ENCODE data around the gene C16orf54. TPM values are rescaled to one million over a fixed set of nuclear protein-coding genes. Genes with fewer than 3 reads are reported as not detected.
"Not testable (repeated sequence)": the region's sequence is repeated elsewhere in the genome, so short reads cannot be mapped to it uniquely, and the experiment has no call there.

C16orf54 gene
- total RNA-seq, 1 experiment from 2014 or later = 0.15 TPM

DNA sequence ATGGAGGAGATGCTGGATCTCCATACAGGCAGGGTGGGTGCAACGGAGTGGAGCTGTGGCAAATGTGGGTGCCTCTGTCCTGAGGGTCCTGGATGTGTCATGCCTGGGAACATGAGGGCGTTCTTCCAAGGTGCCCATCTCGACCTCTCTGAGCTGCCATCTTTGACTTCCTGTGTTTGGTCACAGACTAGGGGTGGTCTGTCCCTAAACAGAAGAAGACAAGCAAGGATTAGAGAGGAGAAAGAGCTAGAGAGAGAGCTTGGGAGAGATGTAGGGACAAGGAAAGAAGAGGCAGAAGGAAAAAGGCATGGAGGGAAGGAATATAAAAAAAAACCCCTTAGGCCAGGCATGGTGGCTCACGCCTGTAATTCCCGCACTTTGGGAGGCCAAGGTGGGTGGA lies 28.9 kb upstream of the C16orf54 start:
- ChIA-PET POLR2A (interaction anchor here (0.7 kb wide), 1 partner anchor 15 kb away, joined by 4 read pairs; no protein-coding TSS in a partner anchor), RAD21 (ENCODE audit: low non-redundant PET in 1 of 2, low total read pairs in 2 of 2, uncharacterized antibody in 2 of 2, unreplicated experiment in 2 of 2) (no interaction called here), CTCF (interaction anchor here (1.8 kb wide), 1 partner anchor 15 kb away, joined by 5 read pairs; the partner anchor contains the start of gene KIF22)
- Histone ChIP-seq H3K9me2 (ENCODE audit: insufficient read depth) (no peaks in the 10 kb centered on the region), H3K4me2 (ENCODE audit: low read length) (no peak overlapping the region), H3K27me3 (ENCODE audit: insufficient read depth, low read length) (no peaks in the 10 kb centered on the region), H4K20me1 (ENCODE audit: insufficient read depth) (no peaks in the 10 kb centered on the region), H3K79me2 (ENCODE audit: insufficient read depth, low read length) (no peaks in the 10 kb centered on the region), H2AFZ (ENCODE audit: low read depth, low read length, poor library complexity, severe bottlenecking) (no peak overlapping the region), H3K36me3 (ENCODE audit: control insufficient read depth in 1 of 2, insufficient read depth in 2 of 2, low read length in 2 of 2) (no peaks in the 10 kb centered on the region), H3K4me3 (replicated peaks in 1 of 2; ENCODE audit: low read depth in 1 of 2, low read length in 2 of 2) (no peak overlapping the region), H3K27ac (ENCODE audit: low read depth, low read length) (no peak overlapping the region), H3K9ac (ENCODE audit: low read length) (no peak overlapping the region), H3K4me1 (ENCODE audit: control insufficient read depth in 1 of 2, insufficient read depth in 2 of 2, low read length in 2 of 2) (peaks cover 2 to 19% of the 10 kb centered on the region in 2 experiments; a peak in 2 of 4 replicates), H3K9me3 (ENCODE audit: control insufficient read depth in 1 of 2, insufficient read depth in 1 of 2, low read depth in 1 of 2, low read length in 2 of 2) (no peaks in the 10 kb centered on the region)
- BruUV-seq (replicated peaks) = no TSS peak
- intact Hi-C loops (cut with micrococcal nuclease) = no loop called here
- no peak for ATAC-seq
- TF ChIP-seq, protein P1, sequence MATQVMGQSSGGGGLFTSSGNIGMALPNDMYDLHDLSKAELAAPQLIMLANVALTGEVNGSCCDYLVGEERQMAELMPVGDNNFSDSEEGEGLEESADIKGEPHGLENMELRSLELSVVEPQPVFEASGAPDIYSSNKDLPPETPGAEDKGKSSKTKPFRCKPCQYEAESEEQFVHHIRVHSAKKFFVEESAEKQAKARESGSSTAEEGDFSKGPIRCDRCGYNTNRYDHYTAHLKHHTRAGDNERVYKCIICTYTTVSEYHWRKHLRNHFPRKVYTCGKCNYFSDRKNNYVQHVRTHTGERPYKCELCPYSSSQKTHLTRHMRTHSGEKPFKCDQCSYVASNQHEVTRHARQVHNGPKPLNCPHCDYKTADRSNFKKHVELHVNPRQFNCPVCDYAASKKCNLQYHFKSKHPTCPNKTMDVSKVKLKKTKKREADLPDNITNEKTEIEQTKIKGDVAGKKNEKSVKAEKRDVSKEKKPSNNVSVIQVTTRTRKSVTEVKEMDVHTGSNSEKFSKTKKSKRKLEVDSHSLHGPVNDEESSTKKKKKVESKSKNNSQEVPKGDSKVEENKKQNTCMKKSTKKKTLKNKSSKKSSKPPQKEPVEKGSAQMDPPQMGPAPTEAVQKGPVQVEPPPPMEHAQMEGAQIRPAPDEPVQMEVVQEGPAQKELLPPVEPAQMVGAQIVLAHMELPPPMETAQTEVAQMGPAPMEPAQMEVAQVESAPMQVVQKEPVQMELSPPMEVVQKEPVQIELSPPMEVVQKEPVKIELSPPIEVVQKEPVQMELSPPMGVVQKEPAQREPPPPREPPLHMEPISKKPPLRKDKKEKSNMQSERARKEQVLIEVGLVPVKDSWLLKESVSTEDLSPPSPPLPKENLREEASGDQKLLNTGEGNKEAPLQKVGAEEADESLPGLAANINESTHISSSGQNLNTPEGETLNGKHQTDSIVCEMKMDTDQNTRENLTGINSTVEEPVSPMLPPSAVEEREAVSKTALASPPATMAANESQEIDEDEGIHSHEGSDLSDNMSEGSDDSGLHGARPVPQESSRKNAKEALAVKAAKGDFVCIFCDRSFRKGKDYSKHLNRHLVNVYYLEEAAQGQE (IDR thresholded peaks at IDR 0.05; ENCODE audit: low read depth) = no peak
- TF ChIP-seq ZNF274 (IDR thresholded peaks at IDR 0.05; ENCODE audit: low read depth, low read length) = no peak
- no peak for TF ChIP-seq CBX3 (IDR thresholded peaks at IDR 0.05; ENCODE audit: low read depth)
- no peak for TF ChIP-seq EZH2phosphoT487 (IDR thresholded peaks at IDR 0.05; ENCODE audit: borderline replicate concordance)
- TF ChIP-seq, protein P2, sequence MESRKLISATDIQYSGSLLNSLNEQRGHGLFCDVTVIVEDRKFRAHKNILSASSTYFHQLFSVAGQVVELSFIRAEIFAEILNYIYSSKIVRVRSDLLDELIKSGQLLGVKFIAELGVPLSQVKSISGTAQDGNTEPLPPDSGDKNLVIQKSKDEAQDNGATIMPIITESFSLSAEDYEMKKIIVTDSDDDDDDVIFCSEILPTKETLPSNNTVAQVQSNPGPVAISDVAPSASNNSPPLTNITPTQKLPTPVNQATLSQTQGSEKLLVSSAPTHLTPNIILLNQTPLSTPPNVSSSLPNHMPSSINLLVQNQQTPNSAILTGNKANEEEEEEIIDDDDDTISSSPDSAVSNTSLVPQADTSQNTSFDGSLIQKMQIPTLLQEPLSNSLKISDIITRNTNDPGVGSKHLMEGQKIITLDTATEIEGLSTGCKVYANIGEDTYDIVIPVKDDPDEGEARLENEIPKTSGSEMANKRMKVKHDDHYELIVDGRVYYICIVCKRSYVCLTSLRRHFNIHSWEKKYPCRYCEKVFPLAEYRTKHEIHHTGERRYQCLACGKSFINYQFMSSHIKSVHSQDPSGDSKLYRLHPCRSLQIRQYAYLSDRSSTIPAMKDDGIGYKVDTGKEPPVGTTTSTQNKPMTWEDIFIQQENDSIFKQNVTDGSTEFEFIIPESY (IDR thresholded peaks at IDR 0.05; ENCODE audit: extremely low read depth, insufficient replicate concordance, low read length) = no peak
- TF ChIP-seq, protein P3, sequence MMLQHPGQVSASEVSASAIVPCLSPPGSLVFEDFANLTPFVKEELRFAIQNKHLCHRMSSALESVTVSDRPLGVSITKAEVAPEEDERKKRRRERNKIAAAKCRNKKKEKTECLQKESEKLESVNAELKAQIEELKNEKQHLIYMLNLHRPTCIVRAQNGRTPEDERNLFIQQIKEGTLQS (IDR thresholded peaks at IDR 0.05) = no peak
- TF ChIP-seq EGR1 (IDR thresholded peaks at IDR 0.05; ENCODE audit: low read depth) = no peak
- no peak for TF ChIP-seq SRF (IDR thresholded peaks at IDR 0.05; ENCODE audit: low read depth)
- no peak for TF ChIP-seq FOSL1 (IDR thresholded peaks at IDR 0.05; ENCODE audit: low read depth)
- no peak for TF ChIP-seq CEBPB (IDR thresholded peaks at IDR 0.05; ENCODE audit: low read depth)
- TF ChIP-seq, protein P4, sequence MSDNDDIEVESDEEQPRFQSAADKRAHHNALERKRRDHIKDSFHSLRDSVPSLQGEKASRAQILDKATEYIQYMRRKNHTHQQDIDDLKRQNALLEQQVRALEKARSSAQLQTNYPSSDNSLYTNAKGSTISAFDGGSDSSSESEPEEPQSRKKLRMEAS (IDR thresholded peaks at IDR 0.05) = no peak
- no peak for TF ChIP-seq SP1 (IDR thresholded peaks at IDR 0.05; ENCODE audit: low read depth)
- TF ChIP-seq ELF1 (IDR thresholded peaks at IDR 0.05; ENCODE audit: borderline replicate concordance, low read depth) = no peak
- no peak for DNase-seq (ENCODE audit: low read depth, low spot score)

DNA sequence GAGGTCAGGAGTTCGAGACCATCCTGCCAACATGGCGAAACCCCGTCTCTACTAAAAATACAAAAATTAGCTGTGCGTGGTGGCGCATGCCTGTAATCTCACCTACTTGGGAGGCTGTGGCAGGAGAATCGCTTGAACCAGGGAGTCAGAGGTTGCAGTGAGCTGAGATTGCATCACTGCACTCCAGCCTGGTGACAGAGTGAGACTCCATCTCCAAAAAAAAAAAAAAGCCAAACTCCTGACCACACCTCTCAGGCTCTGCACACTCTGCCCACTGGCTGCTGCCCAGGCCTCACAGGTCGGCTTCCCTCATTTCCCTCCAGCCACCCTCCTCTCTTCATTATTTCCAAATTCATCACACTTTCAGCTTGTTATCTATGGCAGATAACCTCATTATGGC lies 26.5 kb upstream of the C16orf54 start:
- not testable (repeated sequence) for BruUV-seq (replicated peaks)

More for the DNA sequence above, 26.5 kb upstream of the C16orf54 start:
- RAD21 ChIA-PET (ENCODE audit: low non-redundant PET in 1 of 2, low total read pairs in 2 of 2, uncharacterized antibody in 2 of 2, unreplicated experiment in 2 of 2); H3K9ac ChIP-seq (ENCODE audit: low read length); intact Hi-C loops (cut with micrococcal nuclease); CTCF ChIA-PET; H3K4me1 ChIP-seq (ENCODE audit: control insufficient read depth in 1 of 2, insufficient read depth in 2 of 2, low read length in 2 of 2); H4K20me1 ChIP-seq (ENCODE audit: insufficient read depth); H3K9me2 ChIP-seq (ENCODE audit: insufficient read depth); H3K79me2 ChIP-seq (ENCODE audit: insufficient read depth, low read length); DNase-seq (ENCODE audit: low read depth, low spot score); H3K27me3 ChIP-seq (ENCODE audit: insufficient read depth, low read length); H3K4me3 ChIP-seq (replicated peaks in 1 of 2; ENCODE audit: low read depth in 1 of 2, low read length in 2 of 2); H3K4me2 ChIP-seq (ENCODE audit: low read length); POLR2A ChIA-PET; H3K9me3 ChIP-seq (ENCODE audit: control insufficient read depth in 1 of 2, insufficient read depth in 1 of 2, low read depth in 1 of 2, low read length in 2 of 2); H3K27ac ChIP-seq (ENCODE audit: low read depth, low read length); ATAC-seq; H2AFZ ChIP-seq (ENCODE audit: low read depth, low read length, poor library complexity, severe bottlenecking); H3K36me3 ChIP-seq (ENCODE audit: control insufficient read depth in 1 of 2, insufficient read depth in 2 of 2, low read length in 2 of 2): not testable (repeated sequence)
